Psoas muscle (tissue), 8 donors: ENCODE data around the gene CACNG3. TPM values are rescaled to one million over a fixed set of nuclear protein-coding genes. Genes with fewer than 3 reads are reported as not detected.

Experiments
- ATAC-seq, 4 donors: fragments of 200-7000 bp; cut with Tn5 transposase; one replicate each; pipeline ENCODE4 v1.9.1; 2020; ENCODE audit warnings: moderate library complexity in 3 of 4, mild to moderate bottlenecking in 2 of 4
- DNase-seq, 2 donors: peaks; one replicate each; pipeline ENCODE4 v3.0.0-alpha.2; 2020
- H3K27ac ChIP-seq: fragments of 200-600 bp; one replicate; pipeline ENCODE4 v1.8.0; 2022
- H3K27me3 ChIP-seq, 3 donors: fragments of 200-600 bp in 1 of 3; one replicate each; pipeline versions ENCODE4 v1.6.1 to v1.8.0; 2013 to 2022; ENCODE audit warnings: low read length in 2 of 3, mild to moderate bottlenecking in 2 of 3, moderate library complexity in 1 of 3; ENCODE audit not compliant: insufficient read depth in 3 of 3
- H3K36me3 ChIP-seq, 2 donors: fragments of 200-600 bp in 1 of 2; one replicate each; pipeline versions ENCODE4 v1.6.1 to v1.8.0; 2013 to 2022; ENCODE audit warnings: low read depth in 1 of 2, mild to moderate bottlenecking in 1 of 2, moderate library complexity in 1 of 2; ENCODE audit not compliant: insufficient read depth in 1 of 2
- H3K4me1 ChIP-seq: fragments of 200-600 bp; one replicate; pipeline ENCODE4 v1.8.0; 2022
- H3K4me3 ChIP-seq: fragments of 200-600 bp; one replicate; pipeline ENCODE4 v1.8.0; 2022; ENCODE audit warnings: mild to moderate bottlenecking
- H3K9me3 ChIP-seq: fragments of 200-600 bp; one replicate; pipeline ENCODE4 v1.8.0; 2022
- CTCF ChIP-seq: fragments of 200-600 bp; IDR thresholded peaks from one replicate; pipeline ENCODE4 v1.8.0; 2022; ENCODE audit warnings: antibody characterized with exemption
- WGBS, 3 donors: extraction: QIAGEN DNeasy Blood & Tissue Kit; methylation state at CpG; one replicate each; pipeline versions ENCODE4 v1.1.6 to v1.1.7; 2013; 5-methylcytosine and 5-hydroxymethylcytosine counted together
- intact Hi-C, 2 donors: fragments of 100-400 bp; cut with DNase I; formaldehyde crosslinking; loops; one replicate each; pipeline versions ENCODE4 v1.11.0 to v1.14.2; 2022
- polyA plus RNA-seq, 3 donors: library from polyadenylated mRNA; stranded (reverse); fragments of 200-250 nt; gene quantifications; one replicate each; pipeline ENCODE4 v1.2.3, GENCODE V29; 2013
- total RNA-seq, 4 donors: library from RNA; stranded (reverse); fragmentation: NEBNext Ultra II Directional in 2 of 4; extraction: Animal tissue kit (Norgen Biotek cat#: 25700) in 2 of 4; gene quantifications; one replicate each; pipeline versions ENCODE4 v1.2.1 to v1.2.4, GENCODE V29; 2021 to 2023
- donor health status: healthy with polysubstance abuse.
- donor health status: DM: no; HTN: no; CAD: no; lungs with moderate emphysema.
- donor health status: Bipolar disorder and iron deficiency.
- donor health status: healthy.
- donor health status: DM: yes; HTN: yes; CAD: no.
- donor health status: DM: no; HTN: no; CAD: no.
- donor health status: DM: no; HTN: no; CAD: no.
- donor health status: DM: yes; HTN: yes; CAD: no.

CACNG3 gene
- total and polyA plus RNA-seq, 7 donors = 0.03 TPM; not detected in 6

GRCh38 chr16:24319126-24319814 is 63.1 kb downstream of the CACNG3 start:
- ATAC-seq (no peak), DNase-seq (no peak)
- whole genome bisulfite sequencing, 3 donors = 58 to 68% (median 63%) methylated on average over 5 of the region's 5 CpGs
- Histone ChIP-seq H3K4me3 (no peak overlapping the region), H3K27me3 (peaks cover 0 to 6% (median 0%) of the 10 kb centered on the region in 3 donors), H3K4me1 (no peaks in the 10 kb centered on the region), H3K9me3 (no peaks in the 10 kb centered on the region), H3K36me3 (no peaks in the 10 kb centered on the region), H3K27ac (no peak overlapping the region)
- TF ChIP-seq CTCF = no peak
- intact Hi-C loops = no loop called here

GRCh38 chr16:24322106-24322505 is 66.0 kb downstream of the CACNG3 start:
- intact Hi-C loops = no loop called here
- no peak overlapping the region for H3K4me3 ChIP-seq
- no peaks in the 10 kb centered on the region for H3K9me3 ChIP-seq
- no peak for TF ChIP-seq CTCF
- 28 to 38% (median 35%) methylated on average over 10 of the region's 10 CpGs for WGBS, 3 donors
- no peaks in the 10 kb centered on the region for H3K36me3 ChIP-seq
- no peak for ATAC-seq
- H3K27ac ChIP-seq = no peak overlapping the region
- no peaks in the 10 kb centered on the region for H3K4me1 ChIP-seq
- no peak for DNase-seq
- peaks cover 0 to 6% (median 0%) of the 10 kb centered on the region in 3 donors for H3K27me3 ChIP-seq

GRCh38 chr16:24324421-24324820 is 68.3 kb downstream of the CACNG3 start:
- H3K4me3 ChIP-seq = no peak overlapping the region
- H3K9me3 ChIP-seq = no peaks in the 10 kb centered on the region
- H3K27me3 ChIP-seq = peaks cover 0 to 6% (median 0%) of the 10 kb centered on the region in 3 donors
- ATAC-seq (no peak), DNase-seq (no peak)
- H3K4me1 ChIP-seq = no peaks in the 10 kb centered on the region
- TF ChIP-seq CTCF = no peak
- H3K36me3 ChIP-seq = no peaks in the 10 kb centered on the region
- H3K27ac ChIP-seq = no peak overlapping the region
- intact Hi-C loops = no loop called here
- WGBS, 3 donors = 41 to 61% (median 45%) methylated on average over 1 of the region's 1 CpG

GRCh38 chr16:24328835-24329452 is 72.8 kb downstream of the CACNG3 start:
- ATAC-seq (no peak), DNase-seq (no peak)
- 67 to 69% (median 68%) methylated on average over 14 of the region's 14 CpGs for WGBS, 3 donors
- no peaks in the 10 kb centered on the region for H3K36me3 ChIP-seq
- H3K9me3 ChIP-seq = no peaks in the 10 kb centered on the region
- no peak overlapping the region for H3K27ac ChIP-seq
- no peaks in the 10 kb centered on the region for H3K4me1 ChIP-seq
- H3K27me3 ChIP-seq = no peaks in the 10 kb centered on the region
- TF ChIP-seq CTCF = no peak
- no peak overlapping the region for H3K4me3 ChIP-seq
- intact Hi-C loops = no loop called here
